Testis (tissue), 3 donors: ENCODE measurements around the gene ADAMTSL1. TPM values are rescaled to one million over a fixed set of nuclear protein-coding genes. Genes with fewer than 3 reads are reported as not detected.

ENCODE experiments used
- DNase-seq: peaks from one replicate; pipeline ENCODE4 v3.0.0-alpha.2; 2019
- H3K27ac ChIP-seq, 2 donors: fragments of 200-600 bp; sonication (generic); one replicate each; pipeline ENCODE4 v1.5.1; 2019
- H3K27me3 ChIP-seq: fragments of 200-600 bp; sonication (generic); one replicate; pipeline ENCODE4 v1.5.1; 2019
- H3K36me3 ChIP-seq: fragments of 200-600 bp; sonication (generic); one replicate; pipeline ENCODE4 v1.5.1; 2017; ENCODE audit warnings: low read depth; ENCODE audit errors: missing control alignments
- H3K4me1 ChIP-seq: fragments of 200-600 bp; sonication (generic); one replicate; pipeline ENCODE4 v1.5.1; 2019
- H3K4me3 ChIP-seq, 2 donors: fragments of 200-600 bp; sonication (generic); one replicate each; pipeline ENCODE4 v1.5.1; 2017 to 2019
- H3K9me3 ChIP-seq: fragments of 200-600 bp; sonication (generic); one replicate; pipeline ENCODE4 v1.5.1; 2017
- POLR2A ChIP-seq: fragments of 450-650 bp; IDR thresholded peaks from one replicate; pipeline ENCODE4 v1.6.1; 2017; ENCODE audit warnings: antibody characterized with exemption, mild to moderate bottlenecking, moderate library complexity
- WGBS, 2 donors: methylation state at CpG; one replicate each; pipeline ENCODE4 v1.1.5; 2018; 5-methylcytosine and 5-hydroxymethylcytosine counted together
- intact Hi-C: fragments of 100-400 bp; cut with DNase I; formaldehyde crosslinking; loops from one replicate; pipeline ENCODE4 v1.15.1; 2023; ENCODE audit warnings: low total_unique reads
- polyA plus RNA-seq: library from polyadenylated mRNA; stranded (reverse); fragments of 350-450 nt; fragmentation: Illumina TruSeq; extraction: RNeasy Lipid Tissue Mini Kit (QIAGEN cat#74804); gene quantifications from one replicate; pipeline ENCODE4 v1.2.3, GENCODE V29; 2014; ENCODE audit warnings: low read depth, low replicate concordance; ENCODE audit not compliant: insufficient read depth
- total RNA-seq, 2 donors: library from RNA; depleted of rRNA; stranded (reverse); fragments of >200 nt; gene quantifications; one replicate each; pipeline ENCODE4 v1.2.3, GENCODE V29; 2016
- TF ChIP-seq, protein P1 (sequence below), 3 experiments: fragments of 450-650 bp in 2 of 3; fragments of 200-600 bp in 1 of 3; sonication (generic) in 1 of 3; IDR thresholded peaks; one replicate each; pipeline ENCODE4 v1.5.1; 2016 to 2019; ENCODE audit warnings: antibody characterized with exemption in 3 of 3, mild to moderate bottlenecking in 2 of 3, moderate library complexity in 1 of 3

Gene ADAMTSL1
- total and polyA plus RNA-seq, 3 donors from 2014 or later: 4.7 to 12.3 (median 6.7) TPM

DNA sequence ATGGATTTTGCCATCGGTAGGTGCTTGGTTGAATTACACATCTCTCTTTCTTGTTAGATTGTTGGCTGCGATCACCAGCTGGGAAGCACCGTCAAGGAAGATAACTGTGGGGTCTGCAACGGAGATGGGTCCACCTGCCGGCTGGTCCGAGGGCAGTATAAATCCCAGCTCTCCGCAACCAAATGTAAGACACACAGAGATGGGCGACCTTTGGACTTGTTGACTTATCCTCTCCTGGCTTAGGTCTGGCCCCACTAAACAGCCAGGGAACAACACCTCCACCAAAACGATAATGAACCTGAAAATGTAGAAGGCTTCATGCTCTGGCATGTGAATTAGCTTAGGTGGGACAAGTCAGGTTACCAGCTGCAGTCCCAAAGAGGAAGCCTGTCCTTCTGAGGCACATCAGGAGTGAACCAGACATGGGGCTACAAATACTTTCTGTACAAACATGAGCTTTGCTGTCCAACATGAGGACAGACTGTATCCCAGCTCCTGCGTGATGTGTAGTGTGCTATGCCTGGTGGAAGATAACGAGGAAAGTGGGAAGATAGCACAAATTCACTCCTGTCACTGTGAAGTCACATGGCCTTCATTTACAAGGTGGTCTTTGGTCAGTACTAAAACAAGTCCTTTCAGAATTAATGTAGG is 148.4 kb downstream of the ADAMTSL1 start:
- Histone ChIP-seq H3K4me1 (no peaks in the 10 kb centered on the region), H3K4me3 (no peak overlapping the region), H3K27me3 (no peaks in the 10 kb centered on the region), H3K36me3 (no peaks in the 10 kb centered on the region), H3K27ac (no peak overlapping the region), H3K9me3 (no peaks in the 10 kb centered on the region)
- intact Hi-C loops: no loop called here
- DNase-seq: no peak
- WGBS, 2 donors: 89 to 92% methylated on average over 6 to 11 of the region's 11 CpGs
- no peak for TF ChIP-seq POLR2A
- TF ChIP-seq, protein P1, sequence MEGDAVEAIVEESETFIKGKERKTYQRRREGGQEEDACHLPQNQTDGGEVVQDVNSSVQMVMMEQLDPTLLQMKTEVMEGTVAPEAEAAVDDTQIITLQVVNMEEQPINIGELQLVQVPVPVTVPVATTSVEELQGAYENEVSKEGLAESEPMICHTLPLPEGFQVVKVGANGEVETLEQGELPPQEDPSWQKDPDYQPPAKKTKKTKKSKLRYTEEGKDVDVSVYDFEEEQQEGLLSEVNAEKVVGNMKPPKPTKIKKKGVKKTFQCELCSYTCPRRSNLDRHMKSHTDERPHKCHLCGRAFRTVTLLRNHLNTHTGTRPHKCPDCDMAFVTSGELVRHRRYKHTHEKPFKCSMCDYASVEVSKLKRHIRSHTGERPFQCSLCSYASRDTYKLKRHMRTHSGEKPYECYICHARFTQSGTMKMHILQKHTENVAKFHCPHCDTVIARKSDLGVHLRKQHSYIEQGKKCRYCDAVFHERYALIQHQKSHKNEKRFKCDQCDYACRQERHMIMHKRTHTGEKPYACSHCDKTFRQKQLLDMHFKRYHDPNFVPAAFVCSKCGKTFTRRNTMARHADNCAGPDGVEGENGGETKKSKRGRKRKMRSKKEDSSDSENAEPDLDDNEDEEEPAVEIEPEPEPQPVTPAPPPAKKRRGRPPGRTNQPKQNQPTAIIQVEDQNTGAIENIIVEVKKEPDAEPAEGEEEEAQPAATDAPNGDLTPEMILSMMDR (IDR thresholded peaks at IDR 0.05): no peak

DNA sequence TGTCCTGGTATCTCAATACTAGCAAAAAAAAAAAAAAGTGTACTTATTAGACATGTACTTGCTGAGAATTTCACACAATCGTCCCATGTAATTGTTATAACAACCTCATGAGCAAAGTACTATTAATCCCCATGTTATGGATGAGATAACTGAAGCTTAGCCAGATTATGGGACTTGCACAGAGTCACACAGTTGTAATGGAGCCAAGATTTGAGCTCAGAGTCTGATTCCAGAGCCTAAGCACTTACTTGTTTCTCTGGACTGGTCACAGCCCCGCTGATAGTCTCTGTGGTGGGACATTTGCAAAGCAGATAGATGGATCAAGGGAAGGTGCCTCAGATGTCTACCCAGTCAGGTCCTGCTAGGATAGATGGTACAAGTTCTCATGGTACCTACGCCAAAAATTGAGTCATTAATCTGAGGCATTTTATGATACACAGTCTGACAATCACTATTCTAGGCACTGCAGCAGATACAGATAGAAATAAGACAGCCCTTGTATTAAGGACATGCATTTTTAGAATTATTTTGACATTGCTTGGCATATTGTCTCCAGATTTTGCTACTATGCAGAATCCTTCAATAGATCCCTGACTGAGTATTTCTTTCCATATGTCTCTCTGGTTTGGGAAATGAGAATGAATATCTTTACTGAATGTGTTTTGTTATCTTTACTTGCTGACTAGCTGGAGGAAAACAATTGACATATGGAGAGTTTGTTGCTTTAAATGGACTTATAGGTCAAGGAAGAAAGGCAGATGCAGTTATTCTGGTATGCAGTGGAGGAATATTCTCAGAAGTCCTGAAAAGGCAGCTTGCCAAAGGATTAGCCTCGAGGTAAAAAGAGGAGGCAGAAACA is 149.5 kb downstream of the ADAMTSL1 start:
- no peak for DNase-seq
- intact Hi-C loops: no loop called here

DNA sequence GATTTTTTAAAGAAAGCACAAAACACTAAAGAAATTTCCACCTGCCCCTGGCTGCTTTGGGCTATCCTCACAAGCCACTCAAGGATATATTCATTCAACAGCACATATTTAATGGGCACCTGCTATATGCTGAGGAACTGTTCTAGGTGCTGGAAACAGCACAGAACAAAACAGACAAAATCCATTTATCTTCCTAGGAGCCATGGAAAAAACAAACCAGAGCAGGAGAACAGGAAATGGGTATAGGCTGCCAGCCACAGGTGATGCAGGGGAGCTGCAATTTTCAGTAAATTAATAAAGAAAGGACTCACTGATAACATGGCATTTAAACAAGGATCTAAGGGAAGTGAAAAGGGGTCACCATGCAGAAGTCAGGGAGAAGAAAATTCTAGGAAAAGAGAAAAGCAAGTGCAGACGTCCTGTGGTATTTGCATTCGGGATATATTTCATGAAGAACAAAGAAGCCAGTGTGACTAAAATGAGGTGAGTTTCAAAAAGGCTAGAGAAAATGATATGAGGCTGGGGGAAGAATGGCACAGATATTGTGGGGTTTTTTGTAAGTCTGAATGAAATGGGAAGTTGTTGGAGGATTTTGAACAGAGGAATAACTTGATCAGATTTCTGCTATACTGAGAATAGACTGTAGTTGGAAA is 152.2 kb downstream of the ADAMTSL1 start:
- H3K4me1 ChIP-seq: no peaks in the 10 kb centered on the region
- H3K27me3 ChIP-seq: no peaks in the 10 kb centered on the region
- H3K36me3 ChIP-seq: no peaks in the 10 kb centered on the region
- no peak overlapping the region for H3K4me3 ChIP-seq
- intact Hi-C loops: no loop called here
- no peak overlapping the region for H3K27ac ChIP-seq
- no peaks in the 10 kb centered on the region for H3K9me3 ChIP-seq
- no peak for TF ChIP-seq POLR2A
- TF ChIP-seq, protein P1 (IDR thresholded peaks at IDR 0.05): no peak
- 59 to 83% methylated on average over 2 of the region's 2 CpGs for WGBS, 2 donors
- DNase-seq: no peak

More for the DNA sequence above, 149.5 kb downstream of the ADAMTSL1 start:
- H3K4me1 ChIP-seq: no peaks in the 10 kb centered on the region
- H3K27ac ChIP-seq: no peak overlapping the region
- no peaks in the 10 kb centered on the region for H3K9me3 ChIP-seq
- no peaks in the 10 kb centered on the region for H3K36me3 ChIP-seq
- H3K27me3 ChIP-seq: no peaks in the 10 kb centered on the region
- TF ChIP-seq, protein P1 (IDR thresholded peaks at IDR 0.05): no peak
- TF ChIP-seq POLR2A: no peak
- 79 to 83% methylated on average over 4 of the region's 4 CpGs for WGBS, 2 donors
- no peak overlapping the region for H3K4me3 ChIP-seq

DNA sequence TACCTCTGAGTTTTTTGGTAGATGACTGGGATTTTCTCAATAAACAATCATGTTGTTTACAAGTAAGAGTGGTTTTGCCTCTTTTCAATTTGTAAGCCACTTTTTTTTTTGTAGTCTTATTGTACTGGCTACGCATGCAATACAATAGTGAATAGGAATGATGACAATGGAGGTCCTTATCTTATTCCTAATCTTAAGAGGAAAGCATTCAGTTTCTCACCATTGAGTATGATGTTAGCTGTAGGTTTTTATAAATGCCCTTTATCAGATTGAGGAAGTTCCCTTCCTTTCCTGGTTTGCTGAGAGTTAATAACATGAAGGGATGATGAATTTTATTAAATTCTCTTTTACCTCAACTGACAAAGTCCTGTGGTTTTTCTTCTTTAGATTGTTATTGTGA is 155.2 kb downstream of the ADAMTSL1 start:
- no peak for DNase-seq
- Histone ChIP-seq H3K27ac (no peak overlapping the region), H3K36me3 (no peaks in the 10 kb centered on the region), H3K4me1 (peaks cover 5% of the 10 kb centered on the region), H3K27me3 (no peaks in the 10 kb centered on the region), H3K9me3 (no peaks in the 10 kb centered on the region), H3K4me3 (no peak overlapping the region)
- WGBS, 2 donors: 88 to 92% methylated on average over 1 of the region's 1 CpG
- intact Hi-C loops: no loop called here
- TF ChIP-seq, protein P1 (IDR thresholded peaks at IDR 0.05): no peak
- TF ChIP-seq POLR2A: no peak
